NT2/D1 (cell line): ENCODE results near the gene SLC9B2.
A peak's percentile ranks its signal among the peaks of the same experiment; 100 is the strongest.

Experiments used
- DNase-seq: peaks from one replicate; pipeline ENCODE4 v3.0.0-alpha.2; 2011; ENCODE audit warnings: low read depth, low spot score
- H3K27me3 ChIP-seq: 2 replicates; pipeline ENCODE4 v1.6.0; 2011; ENCODE audit warnings: mild to moderate bottlenecking; ENCODE audit not compliant: insufficient read length, insufficient read depth
- H3K36me3 ChIP-seq: 2 replicates; pipeline ENCODE4 v1.6.1; 2011; ENCODE audit warnings: mild to moderate bottlenecking, low read length, mixed read lengths; ENCODE audit not compliant: insufficient read depth, insufficient read length
- H3K4me1 ChIP-seq: 2 replicates; pipeline ENCODE4 v1.5.1; 2011; ENCODE audit not compliant: insufficient read depth, insufficient read length
- H3K4me3 ChIP-seq: 2 replicates; pipeline ENCODE4 v1.5.1; 2011; ENCODE audit warnings: low read depth; ENCODE audit not compliant: insufficient read length
- H3K9ac ChIP-seq: 2 replicates; pipeline ENCODE4 v1.6.0; 2011; ENCODE audit warnings: low read depth; ENCODE audit not compliant: insufficient read length
- H3K9me3 ChIP-seq: 2 replicates; pipeline ENCODE4 v1.5.1; 2011; ENCODE audit warnings: mild to moderate bottlenecking, low read length; ENCODE audit not compliant: insufficient read depth
- SUZ12 ChIP-seq: IDR thresholded peaks from 2 replicates; pipeline ENCODE4 v1.6.1; 2011; ENCODE audit not compliant: insufficient read length, insufficient read depth; ENCODE audit errors: extremely low read depth
- YY1 ChIP-seq: IDR thresholded peaks from 2 replicates; pipeline ENCODE4 v1.6.1; 2011; ENCODE audit not compliant: insufficient read length, insufficient read depth
- ZNF274 ChIP-seq: IDR thresholded peaks from 2 replicates; pipeline ENCODE4 v1.6.1; 2011; ENCODE audit warnings: mild to moderate bottlenecking, low read depth, low read length

The SLC9B2 gene

GRCh38 chr4:103076747-103077347 lies at the start of gene SLC9B2:
Gene SLC9B2, minus strand, starts transcription at chr4:103076761. Its CDS starts 9,211 bp downstream, at chr4:103067550.
- Histone ChIP-seq H3K4me1 (no peaks in the 10 kb centered on the region), H3K9me3 (no peaks in the 10 kb centered on the region), H3K36me3 (no peaks in the 10 kb centered on the region), H3K4me3 (peak within 1 kb of the TSS; percentile 71), H3K27me3 (peaks cover 27% of the 10 kb centered on the region), H3K9ac (peak within 1 kb of the TSS; percentile 88)
- TF ChIP-seq SUZ12 (no peak), YY1 (no peak), ZNF274 (no peak)
- DNase-seq: no peak

GRCh38 chr4:103126126-103126525 lies 49.6 kb upstream of the SLC9B2 start:
- TF ChIP-seq YY1: no peak
- no peak for TF ChIP-seq ZNF274
- TF ChIP-seq SUZ12: no peak

GRCh38 chr4:103123114-103123513 lies 46.6 kb upstream of the SLC9B2 start:
- H3K36me3 ChIP-seq: peaks cover 29% of the 10 kb centered on the region
- DNase-seq: no peak

More at GRCh38 chr4:103126126-103126525, 49.6 kb upstream of the SLC9B2 start:
- H3K9me3 ChIP-seq: no peaks in the 10 kb centered on the region
- H3K4me1 ChIP-seq: no peaks in the 10 kb centered on the region
- H3K27me3 ChIP-seq: no peaks in the 10 kb centered on the region
- H3K36me3 ChIP-seq: peaks cover 17% of the 10 kb centered on the region
- H3K4me3 ChIP-seq: no peak overlapping the region
- no peak overlapping the region for H3K9ac ChIP-seq
- no peak for DNase-seq

DNA sequence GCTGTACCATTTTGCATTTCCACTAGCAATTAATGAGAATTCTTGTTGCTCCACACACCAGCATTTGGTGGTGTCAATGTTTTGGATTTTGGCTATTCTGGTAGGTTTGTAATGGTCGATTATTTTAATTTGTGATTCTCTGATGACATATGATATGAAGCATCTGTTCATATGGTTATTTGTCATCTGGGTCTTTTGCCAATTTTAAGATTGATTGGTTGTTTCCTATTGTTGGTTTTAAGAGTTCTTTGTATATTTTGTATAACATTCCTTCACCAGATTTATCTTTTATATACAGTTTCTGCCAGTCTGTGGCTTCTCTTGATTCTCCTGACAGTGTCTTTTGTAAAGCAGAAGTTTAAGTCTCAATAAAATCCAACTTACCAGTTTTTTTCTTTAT lies 41.6 kb upstream of the SLC9B2 start:
- H3K27me3 ChIP-seq: no peaks in the 10 kb centered on the region
- no peak for DNase-seq
- no peak overlapping the region for H3K9ac ChIP-seq
- no peaks in the 10 kb centered on the region for H3K4me1 ChIP-seq
- no peaks in the 10 kb centered on the region for H3K9me3 ChIP-seq
- TF ChIP-seq ZNF274 (no peak), SUZ12 (no peak), YY1 (no peak)
- peaks cover 25% of the 10 kb centered on the region for H3K36me3 ChIP-seq
- no peak overlapping the region for H3K4me3 ChIP-seq

More at GRCh38 chr4:103123114-103123513, 46.6 kb upstream of the SLC9B2 start:
- TF ChIP-seq YY1: no peak
- no peak for TF ChIP-seq ZNF274
- TF ChIP-seq SUZ12: no peak
- Histone ChIP-seq H3K27me3 (no peaks in the 10 kb centered on the region), H3K4me3 (no peak overlapping the region), H3K9me3 (no peaks in the 10 kb centered on the region), H3K4me1 (no peaks in the 10 kb centered on the region), H3K9ac (no peak overlapping the region)

- H3K9me3 ChIP-seq: no peaks in the 10 kb centered on the region
- no peak for TF ChIP-seq ZNF274
- no peak for TF ChIP-seq SUZ12
- TF ChIP-seq YY1: no peak
- H3K4me3 ChIP-seq: no peak overlapping the region
- peaks cover 48% of the 10 kb centered on the region for H3K36me3 ChIP-seq
- no peaks in the 10 kb centered on the region for H3K4me1 ChIP-seq
- no peak overlapping the region for H3K9ac ChIP-seq
- DNase-seq: no peak
- no peaks in the 10 kb centered on the region for H3K27me3 ChIP-seq
Measured at GRCh38 chr4:103111598-103111997, 35.0 kb upstream of the SLC9B2 start.

DNA sequence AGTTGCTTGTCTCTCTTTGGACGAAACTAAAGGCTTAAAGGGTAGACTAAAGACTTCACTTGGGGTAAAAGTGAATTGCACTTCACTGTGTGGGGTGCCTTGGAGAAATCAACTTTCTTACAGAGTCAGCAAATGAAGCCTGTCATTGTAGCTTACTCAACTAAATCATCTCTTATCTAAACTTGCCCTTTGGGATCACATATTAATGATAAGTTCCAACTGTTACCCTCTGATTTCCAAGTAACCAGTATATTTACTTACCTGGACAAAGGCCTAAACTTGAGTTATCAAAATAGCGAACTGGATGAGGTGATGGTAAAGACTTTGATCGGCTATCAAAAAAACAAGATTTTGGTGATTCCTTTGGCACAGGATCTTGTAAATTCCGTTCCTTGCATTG lies 32.0 kb upstream of the SLC9B2 start:
- H3K9me3 ChIP-seq: no peaks in the 10 kb centered on the region
- H3K4me3 ChIP-seq: no peak overlapping the region
- no peaks in the 10 kb centered on the region for H3K4me1 ChIP-seq
- H3K36me3 ChIP-seq: peaks cover 49% of the 10 kb centered on the region
- TF ChIP-seq YY1: no peak
- TF ChIP-seq ZNF274: no peak
- TF ChIP-seq SUZ12: no peak
- DNase-seq: no peak
- no peak overlapping the region for H3K9ac ChIP-seq
- H3K27me3 ChIP-seq: no peaks in the 10 kb centered on the region

- H3K36me3 ChIP-seq: peaks cover 41% of the 10 kb centered on the region
Measured at GRCh38 chr4:103105558-103106356, 29.2 kb upstream of the SLC9B2 start.

More at GRCh38 chr4:103105558-103106356, 29.2 kb upstream of the SLC9B2 start:
- no peak overlapping the region for H3K9ac ChIP-seq
- H3K4me1 ChIP-seq: no peaks in the 10 kb centered on the region
- no peaks in the 10 kb centered on the region for H3K27me3 ChIP-seq
- DNase-seq: no peak
- no peaks in the 10 kb centered on the region for H3K9me3 ChIP-seq
- TF ChIP-seq YY1 (no peak), SUZ12 (no peak), ZNF274 (no peak)
- no peak overlapping the region for H3K4me3 ChIP-seq
